ENCODE results near the gene TMEM38B.

Gene TMEM38B

DNA sequence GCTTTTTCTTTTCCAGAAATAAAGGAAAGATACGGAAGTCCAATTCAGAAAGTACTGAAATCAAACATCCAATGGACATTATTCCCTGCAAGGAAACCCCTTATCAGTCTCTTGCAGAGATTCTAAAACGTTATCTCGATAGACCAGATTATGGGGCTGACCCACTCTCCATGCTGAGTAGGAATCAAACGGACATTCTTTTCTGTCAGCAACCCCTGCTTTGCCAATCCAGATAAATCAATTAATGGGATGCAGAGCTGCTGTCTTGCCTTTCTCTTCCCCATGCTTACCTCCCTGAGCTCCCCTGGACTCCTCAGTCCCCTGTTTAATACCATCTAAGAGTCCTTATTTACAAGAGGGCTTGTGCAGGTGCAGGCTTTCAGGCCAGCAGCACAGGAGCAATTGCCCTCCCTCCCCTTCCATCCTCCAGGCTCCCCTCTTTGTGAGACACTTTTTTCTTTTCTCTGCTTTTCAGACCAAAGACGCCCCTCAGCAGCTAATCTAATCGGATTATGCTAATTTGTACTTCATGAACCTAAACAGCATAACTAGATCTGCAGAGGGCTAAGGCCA, 17.9 kb upstream of the TMEM38B start:
- peaks cover 17% of the 10 kb centered on the region for H3K4me1 Mint-ChIP-seq
- no peak for ATAC-seq
- H3K9me3 Mint-ChIP-seq: peaks cover 6% of the 10 kb centered on the region
- no peak overlapping the region for H3K27ac Mint-ChIP-seq
- H3K4me3 Mint-ChIP-seq: no peak overlapping the region
- peaks cover 5% of the 10 kb centered on the region for H3K36me3 Mint-ChIP-seq
- no peaks in the 10 kb centered on the region for H3K27me3 Mint-ChIP-seq

DNA sequence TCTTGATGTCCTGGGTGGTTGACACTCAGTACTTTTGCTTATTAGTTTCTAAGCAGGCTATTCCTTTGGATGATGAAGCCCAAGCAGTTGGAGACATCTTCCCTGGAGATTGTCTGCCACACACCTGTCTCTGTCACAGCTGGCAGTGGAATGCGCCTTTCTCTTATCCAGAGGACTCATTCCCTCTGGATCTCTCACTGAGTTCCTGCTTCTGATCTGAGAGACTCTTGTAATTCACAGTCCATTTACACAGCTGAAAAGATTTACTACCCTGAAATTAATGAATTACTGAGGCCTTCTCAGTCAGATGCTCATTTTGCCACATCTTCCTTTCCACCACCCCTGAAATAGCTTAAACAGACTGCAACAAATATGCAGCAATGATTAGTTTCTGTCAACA, 16.2 kb upstream of the TMEM38B start:
- Mint-ChIP-seq H3K4me3 (no peak overlapping the region), H3K36me3 (no peaks in the 10 kb centered on the region), H3K4me1 (peaks cover 9% of the 10 kb centered on the region), H3K9me3 (peaks cover 2% of the 10 kb centered on the region), H3K27ac (no peak overlapping the region), H3K27me3 (no peaks in the 10 kb centered on the region)
- no peak for ATAC-seq

DNA sequence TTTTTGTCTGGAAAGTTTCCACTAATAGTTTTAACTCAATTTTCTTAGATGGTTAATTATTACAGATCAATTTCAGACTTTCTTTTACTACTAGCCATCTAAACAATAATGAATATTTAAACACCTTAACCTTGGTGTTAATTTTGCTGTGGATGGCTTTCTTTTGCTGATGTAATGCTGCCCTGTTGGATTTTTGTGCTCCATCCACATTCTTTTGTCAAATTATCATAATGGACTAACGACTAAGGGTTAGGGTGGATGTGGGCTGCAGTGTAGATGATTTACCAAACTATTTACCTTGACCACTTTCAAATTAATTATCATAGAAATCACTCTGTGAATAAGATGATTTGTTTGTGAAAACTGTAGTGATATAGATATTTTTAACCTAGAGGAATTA, 15.6 kb upstream of the TMEM38B start:
- no peak overlapping the region for H3K4me3 Mint-ChIP-seq
- no peaks in the 10 kb centered on the region for H3K36me3 Mint-ChIP-seq
- no peaks in the 10 kb centered on the region for H3K9me3 Mint-ChIP-seq
- ATAC-seq: no peak
- H3K27ac Mint-ChIP-seq: no peak overlapping the region
- H3K4me1 Mint-ChIP-seq: peaks cover 4% of the 10 kb centered on the region
- no peaks in the 10 kb centered on the region for H3K27me3 Mint-ChIP-seq

DNA sequence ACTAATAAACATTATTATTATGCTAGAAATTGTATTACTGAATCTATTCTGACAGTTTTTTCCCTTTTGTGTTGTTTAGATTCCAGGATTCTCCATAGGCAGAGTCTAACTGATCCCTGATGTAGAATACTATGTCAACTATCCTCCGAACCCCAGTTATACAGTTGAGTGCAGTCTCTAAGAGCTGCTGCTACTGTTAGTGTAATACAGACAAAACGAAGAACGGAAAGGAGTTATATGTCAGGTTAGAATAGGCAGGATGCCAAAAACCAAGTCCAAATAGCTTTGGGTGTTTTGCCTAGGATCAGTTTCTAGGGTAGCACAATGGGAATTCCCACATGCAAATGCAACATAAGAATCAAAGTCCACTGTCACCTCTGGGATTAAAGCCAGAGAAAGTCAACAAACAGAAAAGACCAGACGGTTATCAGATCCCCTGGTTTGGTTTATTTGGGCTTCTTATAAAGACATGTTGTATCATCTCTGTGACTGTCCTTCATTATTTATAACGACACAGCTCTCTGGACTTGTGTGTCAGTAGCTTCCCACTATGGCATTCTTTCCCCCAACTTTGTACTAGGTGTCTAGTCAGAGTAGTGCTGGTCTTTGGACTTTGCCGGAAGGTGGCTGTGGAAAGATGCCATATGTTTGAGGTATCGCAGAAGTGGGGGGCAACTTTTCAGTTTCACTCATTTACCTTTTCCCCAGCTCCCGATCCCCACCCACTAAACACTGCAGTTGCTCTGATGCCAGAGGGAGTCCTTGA, 14.9 kb upstream of the TMEM38B start:
- no peaks in the 10 kb centered on the region for H3K36me3 Mint-ChIP-seq
- no peak for ATAC-seq
- no peak overlapping the region for H3K27ac Mint-ChIP-seq
- no peaks in the 10 kb centered on the region for H3K27me3 Mint-ChIP-seq
- H3K9me3 Mint-ChIP-seq: no peaks in the 10 kb centered on the region
- no peak overlapping the region for H3K4me3 Mint-ChIP-seq
- no peaks in the 10 kb centered on the region for H3K4me1 Mint-ChIP-seq

DNA sequence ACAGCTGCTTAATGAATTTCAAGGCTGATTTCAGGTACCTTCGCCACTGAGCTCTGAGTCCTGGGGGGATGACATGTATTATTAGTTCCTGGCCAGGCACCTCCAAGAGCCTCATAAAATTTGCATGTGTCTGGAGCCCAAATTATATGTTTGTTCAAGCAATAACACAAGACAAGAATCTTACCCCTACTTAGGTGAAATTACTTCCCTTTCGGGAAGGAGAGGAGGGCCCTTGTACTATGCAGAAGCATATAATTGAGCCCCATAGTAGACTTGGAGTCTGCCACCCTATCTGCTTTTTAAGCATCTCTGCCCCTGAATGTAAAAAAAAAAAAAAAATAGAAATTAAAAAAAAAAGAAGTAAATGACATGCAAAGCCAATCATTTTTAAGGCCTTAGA, 13.0 kb upstream of the TMEM38B start:
- Mint-ChIP-seq H3K9me3 (no peaks in the 10 kb centered on the region), H3K4me1 (no peaks in the 10 kb centered on the region), H3K4me3 (no peak overlapping the region), H3K27ac (no peak overlapping the region), H3K36me3 (no peaks in the 10 kb centered on the region), H3K27me3 (no peaks in the 10 kb centered on the region)
- ATAC-seq: no peak

DNA sequence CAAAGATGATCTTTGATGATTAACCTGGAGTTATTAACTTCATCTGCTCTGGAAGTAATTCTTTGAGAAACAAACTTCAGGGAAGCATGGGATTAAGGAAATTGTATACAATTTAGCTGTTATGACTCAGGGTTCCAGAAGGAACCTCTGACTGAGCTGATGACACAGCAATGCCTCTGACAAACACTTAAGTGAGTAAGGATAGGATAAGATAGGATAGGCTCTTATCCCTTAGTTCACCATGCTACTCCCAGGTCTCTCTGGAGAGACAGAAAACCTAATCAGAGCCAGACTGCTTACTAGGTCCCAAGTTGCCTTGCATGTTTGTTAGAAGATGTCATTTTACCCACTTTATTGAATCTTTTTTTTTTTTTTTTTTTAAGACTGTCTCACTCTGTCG, 12.6 kb upstream of the TMEM38B start:
- H3K36me3 Mint-ChIP-seq: no peaks in the 10 kb centered on the region
- H3K4me3 Mint-ChIP-seq: no peak overlapping the region
- H3K27me3 Mint-ChIP-seq: no peaks in the 10 kb centered on the region
- H3K27ac Mint-ChIP-seq: no peak overlapping the region
- no peaks in the 10 kb centered on the region for H3K9me3 Mint-ChIP-seq
- no peaks in the 10 kb centered on the region for H3K4me1 Mint-ChIP-seq
- no peak for ATAC-seq

DNA sequence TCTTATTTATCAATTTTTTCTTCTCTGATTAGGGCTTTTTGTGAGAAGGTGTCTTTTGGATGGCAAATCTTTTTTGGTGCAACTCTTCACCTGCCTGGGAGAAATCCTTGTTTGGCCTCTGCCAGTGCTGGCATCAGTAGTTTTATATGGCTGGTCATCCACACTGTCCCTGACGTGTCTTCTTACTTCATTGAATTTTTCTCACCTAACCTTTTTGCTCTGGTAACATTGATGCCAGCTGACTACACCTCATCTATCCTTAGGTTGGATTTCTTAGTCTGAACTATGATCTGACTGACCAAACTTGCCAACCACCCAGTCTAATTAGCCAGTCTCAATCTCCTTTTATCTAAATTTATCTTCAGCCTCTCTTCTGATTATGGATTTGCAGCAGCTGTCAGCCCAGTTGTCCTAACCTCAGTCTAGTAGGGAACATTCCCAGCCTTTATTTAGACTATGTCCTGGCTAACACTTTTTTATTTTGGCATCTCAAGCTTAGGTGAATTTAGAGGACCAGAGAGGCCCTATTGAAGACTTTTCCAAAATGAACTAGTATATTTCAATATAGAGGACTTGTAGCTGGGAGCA, 10.6 kb upstream of the TMEM38B start:
- H3K4me1 Mint-ChIP-seq: no peaks in the 10 kb centered on the region
- ATAC-seq: no peak
- no peaks in the 10 kb centered on the region for H3K36me3 Mint-ChIP-seq
- H3K27me3 Mint-ChIP-seq: no peaks in the 10 kb centered on the region
- no peak overlapping the region for H3K4me3 Mint-ChIP-seq
- H3K27ac Mint-ChIP-seq: no peak overlapping the region
- H3K9me3 Mint-ChIP-seq: no peaks in the 10 kb centered on the region

DNA sequence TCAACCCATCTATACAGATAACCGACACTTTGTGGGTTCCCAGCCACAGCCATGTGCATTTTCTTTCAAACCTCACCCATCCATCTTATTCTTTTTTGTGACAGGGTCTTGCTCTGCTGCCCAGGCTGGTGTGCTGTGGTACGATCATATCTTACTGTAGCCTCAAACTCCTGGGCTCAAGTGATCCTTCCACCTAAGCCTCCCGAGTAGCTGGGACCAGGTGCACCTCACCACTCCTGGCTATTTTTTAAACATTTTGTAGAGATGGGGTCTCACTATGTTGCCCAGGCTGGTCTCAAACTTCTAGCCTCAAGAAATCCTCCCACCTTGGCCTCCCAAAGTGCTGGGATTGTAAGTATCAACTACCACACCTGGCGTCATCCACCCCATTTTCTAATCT, 7.4 kb upstream of the TMEM38B start:
- Mint-ChIP-seq H3K9me3 (no peaks in the 10 kb centered on the region), H3K4me1 (peaks cover 6% of the 10 kb centered on the region), H3K27me3 (peaks cover 10% of the 10 kb centered on the region), H3K4me3 (no peak overlapping the region), H3K36me3 (no peaks in the 10 kb centered on the region), H3K27ac (no peak overlapping the region)
- no peak for ATAC-seq

DNA sequence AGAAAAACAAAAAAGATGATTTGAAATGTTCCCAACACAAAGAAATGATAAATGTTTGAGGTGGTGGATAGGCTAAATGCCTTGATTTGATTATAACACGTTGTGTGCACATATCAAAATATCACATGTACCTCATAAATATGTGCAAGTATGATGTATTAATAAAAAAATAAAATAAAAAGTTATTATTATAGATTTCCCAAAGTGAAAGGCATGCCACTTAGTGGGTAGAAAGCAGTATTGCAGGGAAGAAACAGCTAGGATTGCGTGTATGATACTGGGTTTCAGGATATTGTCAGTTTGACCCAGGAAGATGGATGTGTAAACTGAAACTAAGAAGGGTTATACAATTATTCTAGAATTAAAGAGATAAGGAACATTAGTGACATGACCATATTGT, 3.6 kb upstream of the TMEM38B start:
- Mint-ChIP-seq H3K36me3 (no peaks in the 10 kb centered on the region), H3K4me1 (peaks cover 22% of the 10 kb centered on the region), H3K9me3 (no peaks in the 10 kb centered on the region), H3K27ac (no peak overlapping the region), H3K4me3 (no peak overlapping the region), H3K27me3 (peaks cover 10% of the 10 kb centered on the region)
- no peak for ATAC-seq

DNA sequence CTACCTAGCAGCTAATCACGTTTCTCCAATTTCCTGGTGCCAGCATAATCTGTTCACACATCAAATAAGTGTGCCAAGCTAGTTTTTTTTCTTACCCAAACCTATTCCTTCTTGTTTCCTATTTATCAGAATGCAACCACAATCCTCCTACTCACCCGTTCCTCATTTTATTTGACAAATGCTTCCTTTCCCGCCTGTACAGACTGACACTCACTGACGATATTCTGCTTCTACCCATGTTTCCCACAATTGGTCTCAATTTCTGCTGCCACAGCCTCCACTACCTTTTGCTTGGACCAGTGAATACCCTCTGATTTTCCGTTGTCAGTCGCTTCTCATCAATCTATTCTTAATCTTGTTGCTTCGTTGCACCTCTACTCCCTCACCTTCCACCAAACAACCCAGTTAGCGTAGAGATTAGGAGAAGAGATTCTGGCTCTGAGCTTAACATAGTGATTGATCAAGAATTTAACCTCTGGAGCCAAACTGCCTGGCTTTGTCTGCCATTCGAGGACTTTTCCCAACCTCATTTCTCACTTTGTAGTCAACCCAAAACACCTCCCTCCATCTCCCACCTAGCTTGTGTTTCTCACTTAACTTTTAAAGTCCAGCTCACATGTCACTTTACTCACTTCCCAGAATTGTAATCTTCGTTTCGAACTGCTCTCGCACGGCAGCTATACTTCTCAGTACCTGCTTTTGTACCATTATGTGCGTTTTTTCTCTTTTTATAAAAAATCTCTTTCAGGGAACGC, 729 bp upstream of the TMEM38B start:
- Mint-ChIP-seq H3K9me3 (no peaks in the 10 kb centered on the region), H3K4me1 (peaks cover 42% of the 10 kb centered on the region), H3K27me3 (peaks cover 10% of the 10 kb centered on the region), H3K36me3 (no peaks in the 10 kb centered on the region), H3K4me3 (peak overlapping the region; percentile 83), H3K27ac (peak overlapping the region; percentile 65)
- peak; percentile 70 for ATAC-seq

DNA sequence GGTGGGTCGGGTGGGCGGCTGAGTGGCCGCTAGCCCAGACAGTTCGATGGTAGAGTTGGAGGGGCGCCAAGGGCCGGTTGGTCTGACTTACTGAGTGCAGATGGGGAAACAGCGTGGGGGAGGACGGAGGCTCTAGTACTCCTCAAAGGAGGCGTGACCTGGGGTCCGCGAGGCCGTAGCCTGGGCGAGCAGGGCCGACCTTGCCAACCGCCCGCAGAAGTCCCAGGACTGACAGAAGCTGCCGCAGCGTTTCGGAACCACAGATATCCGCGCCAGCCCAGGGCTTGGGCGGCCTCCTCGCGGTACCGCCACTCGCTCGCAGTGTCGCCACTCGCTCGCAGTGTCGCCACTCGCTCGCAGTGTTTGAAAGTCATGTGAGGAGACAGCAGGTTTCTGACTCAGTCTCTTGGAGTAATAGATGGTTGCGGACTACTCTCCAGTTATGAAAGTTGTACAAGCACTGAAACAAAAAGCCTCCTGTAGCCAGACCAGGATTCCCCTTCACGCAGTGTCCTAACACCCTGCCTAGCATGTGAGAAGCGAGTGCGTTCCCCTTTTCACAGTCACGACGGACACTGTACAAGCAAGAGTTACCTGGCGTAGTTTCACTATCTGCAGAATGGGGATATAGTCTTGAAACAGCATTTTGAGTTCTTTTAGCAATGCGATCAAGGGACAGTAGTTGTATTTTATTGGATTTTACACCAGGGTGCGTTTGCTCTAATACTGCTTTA, 674 bp downstream of the TMEM38B start:
- Mint-ChIP-seq H3K27ac (peak overlapping the region; percentile 65), H3K9me3 (no peaks in the 10 kb centered on the region), H3K4me1 (peaks cover 55% of the 10 kb centered on the region), H3K27me3 (peaks cover 10% of the 10 kb centered on the region), H3K4me3 (peak overlapping the region; percentile 83), H3K36me3 (no peaks in the 10 kb centered on the region)
- peak; percentile 85 for ATAC-seq

DNA sequence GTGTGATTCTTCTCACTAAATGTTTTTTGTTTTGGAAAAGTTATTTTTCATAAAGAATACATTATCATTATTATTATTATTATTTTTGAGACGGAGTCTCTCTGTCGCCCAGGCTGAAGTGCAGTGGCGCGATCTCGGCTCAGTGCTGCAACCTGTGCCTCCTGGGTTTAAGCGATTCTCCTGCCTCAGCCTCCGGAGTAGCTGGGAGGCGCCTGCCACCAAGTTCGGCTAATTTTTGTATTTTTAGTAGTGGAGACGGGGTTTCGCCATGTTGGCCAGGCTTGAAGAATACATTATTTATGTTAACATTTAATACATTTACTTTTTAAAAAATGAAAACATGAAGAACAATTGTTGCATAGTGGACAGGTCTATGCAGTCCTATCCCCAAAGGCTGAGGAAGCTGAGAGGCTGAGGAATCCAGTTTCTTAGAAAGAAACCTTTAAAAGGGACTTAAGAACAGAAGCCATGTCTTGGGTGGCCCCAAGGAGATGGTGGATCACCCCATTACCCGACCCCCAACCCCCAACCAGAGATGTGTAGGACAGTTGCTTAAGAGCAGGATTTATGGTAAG, 2.0 kb downstream of the TMEM38B start:
- no peaks in the 10 kb centered on the region for H3K9me3 Mint-ChIP-seq
- peaks cover 62% of the 10 kb centered on the region for H3K4me1 Mint-ChIP-seq
- no peak overlapping the region for H3K4me3 Mint-ChIP-seq
- H3K27me3 Mint-ChIP-seq: no peaks in the 10 kb centered on the region
- H3K27ac Mint-ChIP-seq: no peak overlapping the region
- ATAC-seq: no peak
- H3K36me3 Mint-ChIP-seq: no peaks in the 10 kb centered on the region

DNA sequence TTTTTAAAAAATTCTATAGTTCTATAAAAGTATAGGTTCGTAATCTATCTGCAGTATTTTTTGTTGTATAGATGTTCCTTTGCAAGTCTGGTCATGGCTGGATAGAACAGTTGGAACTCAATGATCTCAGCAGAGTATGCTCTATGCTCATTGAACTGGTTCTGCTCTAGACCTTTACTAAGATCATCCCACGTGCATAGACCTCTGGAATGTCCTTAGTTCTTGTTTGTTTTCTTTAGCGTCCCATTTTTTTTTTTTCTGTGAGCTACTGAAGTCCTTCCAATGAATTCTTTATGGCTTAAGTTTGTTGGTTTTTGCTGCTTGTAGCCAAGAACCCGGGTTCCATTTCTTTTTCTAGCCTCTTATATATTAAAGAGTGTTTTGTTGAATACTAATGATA, 3.5 kb downstream of the TMEM38B start:
- Mint-ChIP-seq H3K4me3 (no peak overlapping the region), H3K36me3 (no peaks in the 10 kb centered on the region), H3K27ac (no peak overlapping the region), H3K27me3 (no peaks in the 10 kb centered on the region), H3K9me3 (no peaks in the 10 kb centered on the region), H3K4me1 (peaks cover 67% of the 10 kb centered on the region)
- no peak for ATAC-seq

DNA sequence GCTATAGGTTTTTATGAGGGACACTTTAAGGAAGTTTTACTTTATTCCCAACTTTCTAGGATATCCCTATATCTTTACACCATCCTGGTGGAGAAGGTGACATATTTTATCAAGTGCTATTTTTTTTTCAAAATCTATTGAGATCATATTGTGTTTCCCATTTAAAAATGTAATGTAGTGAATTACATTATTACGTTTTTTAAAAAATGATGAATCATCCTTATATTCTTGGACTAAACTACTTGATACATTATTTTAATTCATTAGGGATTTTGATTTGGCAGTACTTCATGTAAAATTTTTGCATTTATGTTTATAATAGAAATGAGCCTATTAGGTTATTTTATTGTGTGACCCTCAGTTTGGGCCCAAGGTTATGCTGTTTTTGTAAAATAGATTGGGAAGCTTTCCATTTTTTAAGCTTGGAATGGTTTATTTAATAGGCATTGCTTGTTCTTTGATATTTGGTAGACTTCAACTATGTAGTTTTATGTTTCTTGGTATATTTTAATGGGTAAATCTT, 4.1 kb downstream of the TMEM38B start:
- no peak overlapping the region for H3K27ac Mint-ChIP-seq
- no peak for ATAC-seq
- peaks cover 64% of the 10 kb centered on the region for H3K4me1 Mint-ChIP-seq

More for the DNA sequence above, 4.1 kb downstream of the TMEM38B start:
- Mint-ChIP-seq H3K27me3 (no peaks in the 10 kb centered on the region), H3K9me3 (no peaks in the 10 kb centered on the region), H3K36me3 (no peaks in the 10 kb centered on the region), H3K4me3 (no peak overlapping the region)
